K562 (cell line): ENCODE data around the gene SPRTN. TPM values are rescaled to one million over a fixed set of nuclear protein-coding genes. Genes with fewer than 3 reads are reported as not detected.

Source experiments
- COPS2 ChIP-seq: fragments of 450-650 bp; conservative IDR thresholded peaks from 2 replicates; pipeline ENCODE4 v1.6.1; 2016; ENCODE audit warnings: mild to moderate bottlenecking, moderate library complexity
- E2F4 ChIP-seq: sonication (generic); formaldehyde crosslinking; IDR thresholded peaks from 2 replicates; pipeline ENCODE4 v1.8.0; 2022; ENCODE audit warnings: mild to moderate bottlenecking, low read depth, missing genetic modification reagents
- HOMEZ ChIP-seq: fragments of 250-450 bp; sonication (Bioruptor Pico); IDR thresholded peaks from 2 replicates; pipeline ENCODE4 v1.4.0; 2020; ENCODE audit warnings: mild to moderate bottlenecking, moderate library complexity
- KAT8 ChIP-seq: fragments of 450-650 bp; IDR thresholded peaks from 2 replicates; pipeline ENCODE4 v1.6.1; 2016; ENCODE audit warnings: low read depth, mild to moderate bottlenecking
- L3MBTL2 ChIP-seq: fragments of 450-650 bp; IDR thresholded peaks from 2 replicates; pipeline ENCODE4 v1.6.1; 2016; ENCODE audit warnings: mild to moderate bottlenecking, moderate library complexity
- NCOR1 ChIP-seq: fragments of 450-650 bp; IDR thresholded peaks from 2 replicates; pipeline ENCODE4 v1.6.1; 2016; ENCODE audit warnings: mild to moderate bottlenecking, moderate library complexity
- PURB ChIP-seq: sonication (generic); formaldehyde crosslinking; IDR thresholded peaks from 2 replicates; pipeline ENCODE4 v1.9.0; 2021; ENCODE audit warnings: low read depth, mild to moderate bottlenecking, missing genetic modification reagents
- SIN3A ChIP-seq, 2 experiments: fragments of 150-350 bp in 1 of 2; IDR thresholded peaks; 2 replicates each; pipeline ENCODE4 v1.6.1; 2011 to 2016; ENCODE audit warnings: borderline replicate concordance in 2 of 2, low read depth in 2 of 2, low read length in 2 of 2, mild to moderate bottlenecking in 2 of 2, moderate library complexity in 2 of 2; ENCODE audit not compliant: control insufficient read depth in 1 of 2
- ZBTB2 ChIP-seq: fragments of 450-650 bp; IDR thresholded peaks from 2 replicates; pipeline ENCODE4 v1.6.1; 2016; ENCODE audit warnings: antibody characterized with exemption
- ZNF318 ChIP-seq, 2 experiments: fragments of 450-650 bp; IDR thresholded peaks; 2 replicates each; pipeline ENCODE4 v1.6.1; 2016; ENCODE audit warnings: mild to moderate bottlenecking in 2 of 2, borderline replicate concordance in 1 of 2, low read depth in 1 of 2, moderate library complexity in 1 of 2
- ZNF511 ChIP-seq: sonication (generic); formaldehyde crosslinking; IDR thresholded peaks from 2 replicates; pipeline ENCODE4 v1.8.0; 2022; ENCODE audit warnings: mild to moderate bottlenecking, missing genetic modification reagents
- ZNF589 ChIP-seq: fragments of 200-800 bp; sonication (Bioruptor generic); IDR thresholded peaks from 2 replicates; pipeline ENCODE4 v1.6.1; 2016; ENCODE audit warnings: low read depth, missing genetic modification characterization, missing compliant biosample characterization
- ZNF696 ChIP-seq: fragments of 250-450 bp; sonication (Bioruptor Pico); conservative IDR thresholded peaks from 2 replicates; pipeline ENCODE4 v1.4.0; 2020; ENCODE audit warnings: mild to moderate bottlenecking, moderate library complexity
- polyA plus RNA-seq, 8 experiments: library from polyadenylated mRNA; depleted of rRNA in 4 of 8; stranded (reverse) in 5 of 8; unstranded in 3 of 8; fragments of >200 nt; fragmentation: Nextera tagmentation in 2 of 8; fragmentation: Illumina TruSeq in 1 of 8; extraction: Ambion mirVana in 2 of 8; extraction: Trizol in 1 of 8; gene quantifications; 2 replicates each; pipeline versions ENCODE4 v1.2.1 to v1.2.3, GENCODE V29; 2011 to 2014; ENCODE audit warnings: inconsistent platforms in 1 of 8, missing spikeins in 1 of 8
- total RNA-seq, 7 experiments: library from RNA; depleted of rRNA in 6 of 7; stranded (reverse); fragments of >200 nt in 6 of 7; fragmentation: Illumina TruSeq in 2 of 7; extraction: Trizol in 2 of 7; gene quantifications; 2 replicates each; pipeline versions ENCODE4 v1.2.1 to v1.2.3, GENCODE V29; 2011 to 2021; ENCODE audit warnings: low replicate concordance in 1 of 7

Gene SPRTN
- total and polyA plus RNA-seq, 9 of the 15 experiments (the other 6 are each of a cell fraction or from before 2014, with no cell fraction given) = 8.1 to 32.5 (median 21.2) TPM

- TF ChIP-seq ZNF318 (IDR thresholded peaks at IDR 0.05; ENCODE audit: borderline replicate concordance in 1 of 2, low read depth in 1 of 2) (no peak), SIN3A (IDR thresholded peaks at IDR 0.05; ENCODE audit: borderline replicate concordance in 2 of 2, control insufficient read depth in 1 of 2, low read depth in 2 of 2, low read length in 2 of 2) (peak in 1 of 2 experiments; percentile 39; a peak in 1 of 4 replicates), L3MBTL2 (peak; percentile 86), ZNF511 (0 out of 2 replicates have a peak, but pooled peaks have one; percentile 48), NCOR1 (no peak), E2F4 (CRISPR knock-in tag) (no peak; the same call in 1 of the 2 replicates), PURB (no peak), KAT8 (no peak), HOMEZ (CRISPR knock-in tag) (no peak), ZNF696 (CRISPR knock-in tag) (no peak), ZNF589 (CRISPR knock-in tag) (no peak), COPS2 (no peak), ZBTB2 (peak; percentile 100)
Observed at GRCh38 chr1:231337472-231338269, 422 bp upstream of the SPRTN start, which contains the start of gene EXOC8 (continued).
